Breast epithelium (tissue), 3 donors: Measurements from ENCODE around the gene LTBP2.

Experiments used
- CTCF ChIP-seq, 3 donors: fragments of 450-650 bp; IDR thresholded peaks; one replicate each; pipeline ENCODE4 v1.5.1; 2016 to 2017; ENCODE audit warnings: antibody characterized with exemption in 3 of 3, mild to moderate bottlenecking in 3 of 3, moderate library complexity in 3 of 3
- POLR2A ChIP-seq: fragments of 450-650 bp; IDR thresholded peaks from one replicate; pipeline ENCODE4 v1.6.1; 2016; ENCODE audit warnings: antibody characterized with exemption, mild to moderate bottlenecking, moderate library complexity
- POLR2AphosphoS5 ChIP-seq, 3 donors: sonication (generic); formaldehyde crosslinking; IDR thresholded peaks; one replicate each; pipeline ENCODE4 v1.6.1; 2017; ENCODE audit warnings: antibody characterized with exemption in 3 of 3

DNA sequence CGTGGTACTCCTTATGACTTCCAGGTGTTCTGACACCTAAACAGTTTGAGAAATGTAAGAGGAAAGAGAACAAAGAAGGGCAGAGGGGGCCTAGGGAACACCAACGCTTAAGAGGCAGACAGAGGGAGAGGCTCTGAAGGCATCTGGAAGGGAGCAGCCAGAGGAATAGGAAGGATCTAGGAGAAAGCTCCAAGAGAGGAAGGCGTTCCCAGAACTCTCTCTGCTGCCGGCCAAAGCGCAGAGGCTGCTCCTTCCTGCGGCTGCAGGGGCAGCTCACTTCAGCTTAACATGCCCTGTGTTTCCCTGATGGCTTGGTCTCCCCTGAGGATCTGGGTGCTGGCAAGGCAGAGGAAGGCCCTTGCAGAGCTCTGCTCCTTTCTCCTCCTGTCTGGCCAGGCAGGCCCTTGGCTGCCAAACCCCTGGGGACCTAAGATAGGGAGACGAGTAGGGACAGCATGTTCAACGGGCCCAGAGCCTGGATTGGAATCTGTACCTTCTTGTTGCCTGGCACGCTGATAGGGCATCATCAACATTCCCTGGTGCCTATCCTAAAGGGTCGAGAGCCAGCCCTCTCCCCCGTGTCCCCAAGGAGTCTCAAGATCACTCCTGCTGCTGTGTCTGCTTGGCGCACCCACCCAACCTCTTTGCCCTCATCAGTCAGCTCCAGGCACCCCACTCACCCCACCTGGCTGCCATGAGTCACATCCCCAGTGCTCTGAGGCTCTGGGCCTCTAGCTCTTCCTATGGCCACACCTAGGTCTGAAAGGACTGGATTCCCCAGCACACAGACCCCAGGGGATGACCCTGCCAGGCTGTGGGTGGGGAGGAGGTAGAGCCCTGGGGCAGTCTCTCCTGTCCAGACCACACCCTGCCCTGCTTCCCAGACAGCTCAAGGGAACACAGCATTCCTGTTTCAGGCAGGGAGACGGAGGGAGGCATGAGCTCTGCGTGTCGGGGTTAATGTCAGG, 45.6 kb downstream of the LTBP2 start:
- no peak for TF ChIP-seq POLR2A
- no peak for TF ChIP-seq CTCF (IDR thresholded peaks at IDR 0.05)
- TF ChIP-seq POLR2AphosphoS5 (IDR thresholded peaks at IDR 0.05) = no peak
